Breast epithelium (tissue), 3 donors: ENCODE results near the gene RPS21.

Experiments used
- CTCF ChIP-seq, 3 donors: fragments of 450-650 bp; IDR thresholded peaks; one replicate each; pipeline ENCODE4 v1.5.1; 2016 to 2017; ENCODE audit warnings: antibody characterized with exemption in 3 of 3, mild to moderate bottlenecking in 3 of 3, moderate library complexity in 3 of 3
- POLR2A ChIP-seq: fragments of 450-650 bp; IDR thresholded peaks from one replicate; pipeline ENCODE4 v1.6.1; 2016; ENCODE audit warnings: antibody characterized with exemption, mild to moderate bottlenecking, moderate library complexity
- POLR2AphosphoS5 ChIP-seq, 3 donors: sonication (generic); formaldehyde crosslinking; IDR thresholded peaks; one replicate each; pipeline ENCODE4 v1.6.1; 2017; ENCODE audit warnings: antibody characterized with exemption in 3 of 3

- no peak for TF ChIP-seq POLR2AphosphoS5 (IDR thresholded peaks at IDR 0.05)
- no peak for TF ChIP-seq CTCF (IDR thresholded peaks at IDR 0.05)
- TF ChIP-seq POLR2A, result no peak
Measured at GRCh38 chr20:62413896-62414481, 27.1 kb downstream of the RPS21 start.
